Measurements from ENCODE around the gene KLK5. TPM values are rescaled to one million over a fixed set of nuclear protein-coding genes. Genes with fewer than 3 reads are reported as not detected.

Gene KLK5
- total RNA-seq, 2 experiments from 2014 or later: not detected

- Histone ChIP-seq H3K36me3 (ENCODE audit: insufficient read depth, low read length) (no peaks in the 10 kb centered on the region), H3K9me2 (ENCODE audit: insufficient read depth, low read length) (no peaks in the 10 kb centered on the region), H3K27ac (ENCODE audit: low read depth, low read length, poor library complexity, severe bottlenecking) (no peak overlapping the region), H3K4me1 (ENCODE audit: insufficient read depth, low read length, poor library complexity, severe bottlenecking) (no peaks in the 10 kb centered on the region), H2AFZ (ENCODE audit: low read length) (no peak overlapping the region), H4K20me1 (ENCODE audit: insufficient read depth, low read length) (no peaks in the 10 kb centered on the region), H3K4me3 (ENCODE audit: low read depth, low read length, poor library complexity, severe bottlenecking) (no peak overlapping the region), H3K9me3 (ENCODE audit: low read length) (no peaks in the 10 kb centered on the region), H3K79me2 (ENCODE audit: insufficient read depth, low read depth, low read length) (no peaks in the 10 kb centered on the region), H3K4me2 (ENCODE audit: low read length) (no peak overlapping the region)
- intact Hi-C loops (cut with micrococcal nuclease; ENCODE audit: unreplicated experiment): no loop called here
- POLR2A ChIA-PET: no interaction called here
- DNase-seq (ENCODE audit: low spot score): no peak
- CTCF ChIA-PET (ENCODE audit: unreplicated experiment): no interaction called here
- TF ChIP-seq CTCF (conservative IDR thresholded peaks at IDR 0.05; ENCODE audit: low read length): no peak
- no peak for TF ChIP-seq EZH2phosphoT487 (IDR thresholded peaks at IDR 0.05; ENCODE audit: borderline replicate concordance, low read depth, low read length)
- no TSS peak for BruUV-seq (replicated peaks)
These were observed 21.8 kb downstream of the KLK5 start for GRCh38 chr19:50931023-50931422.

- Histone ChIP-seq H2AFZ (ENCODE audit: low read length) (no peak overlapping the region), H3K4me1 (ENCODE audit: insufficient read depth, low read length, poor library complexity, severe bottlenecking) (no peaks in the 10 kb centered on the region), H4K20me1 (ENCODE audit: insufficient read depth, low read length) (no peaks in the 10 kb centered on the region), H3K27ac (ENCODE audit: low read depth, low read length, poor library complexity, severe bottlenecking) (no peak overlapping the region), H3K4me2 (ENCODE audit: low read length) (no peak overlapping the region), H3K4me3 (ENCODE audit: low read depth, low read length, poor library complexity, severe bottlenecking) (no peak overlapping the region), H3K9me2 (ENCODE audit: insufficient read depth, low read length) (no peaks in the 10 kb centered on the region), H3K9me3 (ENCODE audit: low read length) (no peaks in the 10 kb centered on the region), H3K36me3 (ENCODE audit: insufficient read depth, low read length) (no peaks in the 10 kb centered on the region), H3K79me2 (ENCODE audit: insufficient read depth, low read depth, low read length) (no peaks in the 10 kb centered on the region)
- no TSS peak for BruUV-seq (replicated peaks)
- POLR2A ChIA-PET: no interaction called here
- intact Hi-C loops (cut with micrococcal nuclease; ENCODE audit: unreplicated experiment): no loop called here
- CTCF ChIA-PET (ENCODE audit: unreplicated experiment): no interaction called here
- no peak for DNase-seq (ENCODE audit: low spot score)
- no peak for TF ChIP-seq CTCF (conservative IDR thresholded peaks at IDR 0.05; ENCODE audit: low read length)
- no peak for TF ChIP-seq EZH2phosphoT487 (IDR thresholded peaks at IDR 0.05; ENCODE audit: borderline replicate concordance, low read depth, low read length)
These were observed 24.0 kb downstream of the KLK5 start for GRCh38 chr19:50928831-50929230.

GRCh38 chr19:50926144-50926543 lies 26.7 kb downstream of the KLK5 start:
- H3K4me2 ChIP-seq (ENCODE audit: low read length): no peak overlapping the region
- intact Hi-C loops (cut with micrococcal nuclease; ENCODE audit: unreplicated experiment): no loop called here

More at GRCh38 chr19:50926144-50926543, 26.7 kb downstream of the KLK5 start:
- Histone ChIP-seq H4K20me1 (ENCODE audit: insufficient read depth, low read length) (no peaks in the 10 kb centered on the region), H3K36me3 (ENCODE audit: insufficient read depth, low read length) (no peaks in the 10 kb centered on the region), H3K4me1 (ENCODE audit: insufficient read depth, low read length, poor library complexity, severe bottlenecking) (no peaks in the 10 kb centered on the region), H3K9me2 (ENCODE audit: insufficient read depth, low read length) (no peaks in the 10 kb centered on the region), H3K9me3 (ENCODE audit: low read length) (no peaks in the 10 kb centered on the region), H3K79me2 (ENCODE audit: insufficient read depth, low read depth, low read length) (no peaks in the 10 kb centered on the region), H2AFZ (ENCODE audit: low read length) (no peak overlapping the region), H3K4me3 (ENCODE audit: low read depth, low read length, poor library complexity, severe bottlenecking) (no peak overlapping the region), H3K27ac (ENCODE audit: low read depth, low read length, poor library complexity, severe bottlenecking) (no peak overlapping the region)
- ChIA-PET POLR2A (no interaction called here), CTCF (ENCODE audit: unreplicated experiment) (no interaction called here)
- no peak for TF ChIP-seq CTCF (conservative IDR thresholded peaks at IDR 0.05; ENCODE audit: low read length)
- DNase-seq (ENCODE audit: low spot score): no peak
- no TSS peak for BruUV-seq (replicated peaks)
